HG02938 (cell line): ENCODE results near the gene BTN3A1.
"Not testable (repeated sequence)": the region's sequence is repeated elsewhere in the genome, so short reads cannot be mapped to it uniquely, and the experiment has no call there.

Experiments used
- ATAC-seq: cut with Tn5 transposase; IDR thresholded peaks from one replicate; pipeline ENCODE4 v1.9.1; 2021; ENCODE audit warnings: mild to moderate bottlenecking, moderate library complexity; ENCODE audit not compliant: unreplicated experiment

Gene BTN3A1

GRCh38 chr6:26412954-26413353, 10.9 kb downstream of the BTN3A1 start:
- no peak for ATAC-seq

- no peak for ATAC-seq
These were observed 12.2 kb downstream of the BTN3A1 start for GRCh38 chr6:26414281-26414680.

DNA sequence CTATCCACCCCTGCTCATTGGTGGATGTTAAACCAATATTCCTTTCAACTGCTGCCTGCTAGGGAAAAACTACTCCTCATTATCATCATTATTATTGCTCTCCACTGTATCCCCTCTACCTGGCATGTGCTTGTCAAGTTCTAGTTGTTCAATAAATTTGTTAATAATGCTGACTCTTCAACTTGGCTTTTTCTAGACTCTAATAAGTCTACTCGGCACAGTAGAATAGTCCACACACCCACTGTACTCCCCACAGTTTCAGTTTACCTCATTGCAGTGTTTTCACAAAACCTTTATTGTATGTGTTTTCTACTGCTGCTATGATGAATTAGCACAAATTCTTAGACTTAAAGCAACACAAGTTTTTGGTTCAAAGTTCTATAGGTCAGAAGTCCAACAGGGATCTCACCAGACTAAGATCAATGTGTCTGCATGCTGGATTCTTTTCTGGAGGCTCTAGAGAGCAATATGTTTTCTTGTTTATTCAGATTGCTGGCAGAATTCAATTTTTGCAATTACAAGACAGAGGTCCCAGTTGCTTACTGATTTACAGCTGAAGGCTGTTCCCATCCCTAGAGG, 13.1 kb downstream of the BTN3A1 start:
- no peak for ATAC-seq

DNA sequence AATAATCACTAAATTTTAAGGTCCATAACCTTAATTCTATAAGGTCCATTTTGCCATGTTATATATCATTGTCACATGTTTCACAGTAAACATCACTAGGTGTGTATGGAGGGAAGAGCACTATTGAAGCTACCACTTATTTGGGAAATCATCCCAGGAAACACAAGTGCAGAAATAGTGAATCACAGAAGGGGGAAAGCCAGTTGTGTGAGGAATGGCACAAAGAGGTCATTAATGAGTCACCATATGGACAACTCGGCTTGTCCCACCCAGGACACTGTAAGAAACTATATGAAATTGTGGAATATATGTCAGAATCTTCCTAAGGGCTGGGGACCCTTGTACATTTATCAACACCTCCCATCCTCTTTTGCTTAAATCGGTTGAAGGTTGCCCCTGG, 13.7 kb downstream of the BTN3A1 start:
- no peak for ATAC-seq

GRCh38 chr6:26416288-26416687, 14.2 kb downstream of the BTN3A1 start:
- no peak for ATAC-seq

DNA sequence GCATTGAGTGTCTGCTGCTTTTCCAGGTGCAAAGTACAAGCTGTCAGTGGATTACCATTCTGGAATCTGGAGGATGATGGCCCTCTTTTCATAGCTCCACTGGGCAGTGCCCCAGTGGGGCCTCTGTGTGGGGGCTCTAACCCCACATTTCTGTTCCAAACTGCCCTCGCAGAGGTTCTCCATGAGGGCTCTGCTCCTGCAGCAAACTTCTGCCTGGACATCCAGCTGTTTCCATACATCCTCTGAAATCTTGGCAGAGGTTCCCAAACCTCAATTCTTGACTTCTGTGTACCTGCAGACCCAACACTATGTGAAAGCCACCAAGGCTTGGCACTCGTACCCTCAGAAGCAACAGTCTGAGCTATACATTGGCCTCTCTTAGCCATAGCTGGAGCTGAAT, 16.0 kb downstream of the BTN3A1 start:
- not testable (repeated sequence) for ATAC-seq

GRCh38 chr6:26418795-26419194, 16.7 kb downstream of the BTN3A1 start:
- ATAC-seq, result not testable (repeated sequence)

GRCh38 chr6:26420688-26421171, 18.7 kb downstream of the BTN3A1 start:
- ATAC-seq, result no peak

DNA sequence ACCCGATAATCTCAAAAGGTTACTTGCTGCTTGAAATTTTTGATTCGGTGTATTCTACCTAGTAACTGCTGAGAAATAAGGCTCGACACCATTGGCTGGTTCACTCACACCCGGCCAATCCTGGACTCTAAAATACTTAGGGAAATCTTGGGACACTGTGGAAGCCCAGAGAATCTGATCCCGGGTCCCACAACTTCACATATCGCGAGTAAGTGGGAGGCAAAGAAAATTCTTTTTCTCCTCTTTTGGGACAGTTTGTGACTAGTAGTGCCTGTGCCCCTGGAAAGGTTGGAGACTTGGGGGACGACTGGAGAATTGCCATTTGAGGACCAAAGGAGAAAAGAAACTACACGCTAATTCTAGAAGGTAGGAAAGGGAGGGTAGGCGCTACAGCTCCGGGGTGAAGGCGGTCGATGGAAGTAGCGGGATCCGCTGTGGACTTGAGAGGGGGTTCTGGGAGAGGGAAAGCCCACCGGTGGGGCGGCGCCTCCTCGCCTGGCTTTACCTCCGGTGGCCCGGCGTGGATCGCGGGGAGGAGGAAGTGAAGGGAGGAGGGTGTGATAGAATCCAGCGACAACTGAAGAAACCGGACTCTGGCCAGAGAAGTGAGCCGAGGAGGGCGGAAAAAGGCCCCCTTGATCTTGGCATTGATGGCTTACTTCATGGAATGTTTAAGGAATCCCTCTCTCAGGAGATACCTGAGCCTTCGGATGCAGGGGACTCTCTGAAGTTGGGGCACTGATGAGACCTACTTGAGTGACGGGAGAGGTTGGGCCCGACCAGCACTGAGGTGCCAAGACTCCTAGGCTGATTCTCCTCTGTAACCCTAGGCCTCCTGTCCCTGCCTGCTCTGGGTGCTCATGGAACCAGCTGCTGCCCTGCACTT, 19.4 kb downstream of the BTN3A1 start:
- ATAC-seq, result peak; percentile 95

GRCh38 chr6:26422329-26422728, 20.3 kb downstream of the BTN3A1 start:
- ATAC-seq, result no peak

GRCh38 chr6:26426691-26427450, 24.8 kb downstream of the BTN3A1 start:
- no peak for ATAC-seq

DNA sequence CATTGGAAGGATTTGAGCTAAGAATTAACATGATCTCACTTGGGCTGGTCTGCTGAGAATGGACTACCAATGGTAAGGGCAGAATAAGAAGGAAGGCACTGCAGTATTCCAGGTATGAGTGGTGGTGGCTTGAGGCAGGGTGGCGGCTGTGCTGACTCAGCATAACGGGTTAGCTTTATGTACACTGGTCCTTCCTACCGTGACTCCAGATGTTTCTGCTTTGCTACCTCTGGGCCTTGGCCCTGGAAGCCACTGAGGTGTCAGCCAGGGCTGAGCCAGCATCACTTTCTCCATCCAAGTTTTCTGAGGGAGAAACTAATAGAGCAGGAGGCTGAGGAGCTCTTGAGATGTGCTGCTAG, 25.4 kb downstream of the BTN3A1 start:
- ATAC-seq, result no peak

GRCh38 chr6:26428206-26428605, 26.1 kb downstream of the BTN3A1 start:
- ATAC-seq, result no peak

GRCh38 chr6:26430787-26431186, 28.7 kb downstream of the BTN3A1 start:
- no peak for ATAC-seq

DNA sequence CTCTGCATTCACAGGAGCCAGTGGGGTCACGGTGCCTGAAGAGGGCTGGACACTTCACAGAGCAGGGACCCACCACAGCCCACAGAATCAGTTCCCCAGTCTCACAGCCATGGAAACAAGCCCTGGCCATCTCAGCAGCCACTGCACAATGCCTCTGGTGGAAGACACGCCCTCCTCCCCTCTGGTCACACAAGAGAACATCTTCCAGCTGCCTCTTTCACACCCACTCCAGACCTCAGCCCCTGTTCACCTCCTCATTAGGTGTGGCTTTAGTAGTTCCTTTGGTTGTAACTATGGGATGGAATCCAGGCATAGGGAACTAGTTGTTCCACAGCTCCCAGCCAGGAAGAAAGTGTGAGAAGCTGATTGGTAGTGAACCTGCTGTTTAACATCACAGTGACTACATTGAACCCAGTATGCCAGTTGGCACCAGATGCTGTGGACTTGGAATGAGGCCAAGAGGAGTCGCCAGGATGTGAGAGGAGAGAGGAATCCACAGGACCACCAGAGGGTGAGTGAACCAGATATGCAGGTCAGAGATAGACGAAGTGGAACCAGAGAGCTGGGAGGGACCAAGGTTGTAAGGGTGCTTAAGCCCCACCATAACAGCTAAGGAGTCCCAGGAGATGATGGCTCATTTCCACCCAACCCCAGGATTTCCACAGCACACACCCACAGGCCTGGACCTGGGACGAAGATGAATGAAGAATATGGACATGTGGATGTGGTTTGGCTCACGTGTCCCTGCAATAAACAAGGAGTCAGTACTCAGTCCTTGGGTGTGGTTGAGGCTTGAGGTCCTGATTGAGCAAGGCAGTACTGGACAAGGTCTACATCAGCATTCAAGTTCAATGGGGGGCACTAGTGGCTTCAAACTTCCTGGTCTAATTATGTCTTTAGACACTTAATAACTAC, 29.4 kb downstream of the BTN3A1 start:
- no peak for ATAC-seq

DNA sequence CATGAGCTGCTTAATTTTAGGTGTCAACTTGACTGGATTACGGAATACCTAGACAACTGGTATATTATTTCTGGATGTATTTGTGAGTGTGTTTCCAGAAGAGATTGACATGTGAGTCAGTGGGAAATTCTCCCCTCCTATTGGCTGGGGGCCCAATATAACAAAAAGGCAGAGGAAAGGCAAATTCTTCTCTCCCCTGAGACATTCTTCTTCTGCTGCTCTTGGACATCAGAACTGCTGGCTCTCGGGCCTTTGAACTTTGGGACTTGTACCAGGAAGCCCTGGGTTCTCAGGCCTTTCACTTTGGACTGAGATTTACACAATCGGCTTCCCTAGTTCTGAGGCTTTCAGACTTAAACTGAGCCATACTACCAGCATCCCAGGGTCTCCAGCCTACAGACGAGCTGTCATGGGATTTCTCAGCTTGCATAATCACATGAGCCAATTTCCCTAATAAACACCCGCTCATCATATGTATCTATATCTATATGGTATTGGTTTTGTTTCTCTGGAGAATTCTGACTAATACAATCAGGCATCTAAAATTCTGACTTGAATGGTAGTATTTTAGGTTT, 30.6 kb downstream of the BTN3A1 start:
- ATAC-seq, result no peak

GRCh38 chr6:26433680-26434079, 31.6 kb downstream of the BTN3A1 start:
- not testable (repeated sequence) for ATAC-seq

DNA sequence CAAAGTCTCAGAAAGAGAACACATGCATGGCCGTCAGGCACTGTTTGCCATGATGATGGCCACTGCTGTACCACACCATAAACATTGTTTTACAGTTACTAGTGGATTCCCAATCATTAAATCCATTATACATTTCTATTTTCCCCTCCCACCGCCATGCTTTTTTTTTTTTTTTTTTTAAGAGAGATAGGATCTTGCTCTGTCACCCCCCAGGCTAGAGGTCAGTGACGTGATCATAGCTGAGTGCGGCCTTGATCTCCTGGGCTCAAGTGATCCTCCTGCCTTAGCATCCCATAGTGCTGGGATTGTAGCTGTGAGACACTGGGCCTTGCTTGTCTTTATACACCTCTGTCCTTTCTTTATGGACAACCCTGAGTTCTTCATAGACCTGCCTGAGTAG, 33.9 kb downstream of the BTN3A1 start:
- ATAC-seq, result no peak

DNA sequence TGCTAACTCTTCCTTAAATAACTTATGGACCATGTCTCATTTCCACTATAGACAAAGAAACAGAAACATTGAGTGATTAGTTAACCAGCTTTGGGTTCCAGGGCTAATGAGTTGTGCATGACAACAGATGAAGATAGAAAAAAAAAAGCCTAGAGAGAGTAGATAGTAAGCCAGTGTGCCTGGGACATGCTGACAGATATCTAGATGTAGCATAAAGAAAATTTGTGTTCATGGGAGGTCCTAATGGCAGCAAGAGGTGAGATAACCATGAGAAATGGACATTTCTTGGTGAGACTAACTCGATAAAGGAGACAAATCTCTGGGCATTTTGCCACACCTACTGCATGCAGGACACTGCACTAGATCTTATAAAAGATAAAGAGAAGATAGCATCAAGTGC, 35.5 kb downstream of the BTN3A1 start:
- no peak for ATAC-seq

DNA sequence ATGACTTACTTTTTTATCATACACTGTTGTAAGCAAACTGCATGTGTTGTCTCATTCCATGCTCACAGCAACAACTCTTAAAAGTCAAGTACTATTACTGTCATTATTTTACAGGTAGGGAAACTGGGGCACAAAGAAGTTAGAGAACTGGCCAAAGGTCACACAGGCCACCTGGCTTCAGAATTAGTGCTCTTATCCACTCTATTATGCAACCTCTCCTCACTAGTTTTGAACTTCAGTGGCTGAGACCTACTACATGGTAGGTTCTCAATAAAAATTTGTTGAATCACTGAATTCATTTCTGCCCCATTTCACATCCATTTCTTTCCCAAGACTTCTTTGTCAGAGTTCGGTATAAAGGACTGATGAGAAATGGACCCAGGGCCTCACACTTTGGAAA, 35.9 kb downstream of the BTN3A1 start:
- ATAC-seq, result no peak
